Neural cell (in vitro differentiated cells): ENCODE results near the gene LGI4. TPM values are rescaled to one million over a fixed set of nuclear protein-coding genes. Genes with fewer than 3 reads are reported as not detected.

Experiments used
- H2AFZ ChIP-seq: fragments of 200-600, 300-800 bp; sonication (generic), shearing (Covaris generic); 2 replicates; pipeline ENCODE4 v1.6.0; 2014; ENCODE audit warnings: low read depth, mild to moderate bottlenecking, antibody characterized with exemption, low read length, moderate library complexity
- H3F3A ChIP-seq: fragments of 200-600 bp; shearing (Covaris generic); 2 replicates; pipeline ENCODE4 v1.6.1; 2016; ENCODE audit warnings: mild to moderate bottlenecking, moderate library complexity, mixed read lengths, antibody characterized with exemption, low read length; ENCODE audit not compliant: insufficient read depth, poor library complexity, severe bottlenecking
- H3K27ac ChIP-seq: fragments of 200-600, 300-800 bp; sonication (generic), shearing (Covaris generic); 2 replicates; pipeline ENCODE4 v1.5.1; 2014; ENCODE audit warnings: mild to moderate bottlenecking, low read length, moderate library complexity
- H3K27me3 ChIP-seq: fragments of 300-800, 200-600 bp; sonication (generic), shearing (Covaris generic); 2 replicates; pipeline ENCODE4 v1.6.0; 2014; ENCODE audit warnings: mild to moderate bottlenecking, low read depth, low read length, moderate library complexity; ENCODE audit not compliant: insufficient read depth
- H3K36me3 ChIP-seq: fragments of 300-800, 200-600 bp; sonication (generic), shearing (Covaris generic); 2 replicates; pipeline ENCODE4 v1.5.1; 2014; ENCODE audit warnings: mild to moderate bottlenecking, antibody characterized with exemption, low read length, moderate library complexity; ENCODE audit not compliant: insufficient read depth
- H3K4me2 ChIP-seq: fragments of 300-800, 200-600 bp; sonication (generic), shearing (Covaris generic); 2 replicates; pipeline ENCODE4 v1.6.0; 2014; ENCODE audit warnings: mild to moderate bottlenecking, low read length
- H3K4me3 ChIP-seq: fragments of 300-800, 200-600 bp; sonication (generic), shearing (Covaris generic); 2 replicates; pipeline ENCODE4 v1.5.1; 2014; ENCODE audit warnings: mild to moderate bottlenecking, low read length, moderate library complexity
- H3K79me2 ChIP-seq: fragments of 200-600 bp; shearing (Covaris generic); replicated peaks from 2 replicates; pipeline ENCODE4 v1.6.0; 2014; ENCODE audit warnings: mild to moderate bottlenecking, low read length, moderate library complexity; ENCODE audit not compliant: insufficient read depth
- H3K9ac ChIP-seq: fragments of 300-800, 200-600 bp; sonication (generic), shearing (Covaris generic); 2 replicates; pipeline ENCODE4 v1.6.1; 2016; ENCODE audit warnings: mild to moderate bottlenecking, low read length, mixed read lengths
- H3K9me2 ChIP-seq: fragments of 200-600 bp; shearing (Covaris generic); 2 replicates; pipeline ENCODE4 v1.6.1; 2016; ENCODE audit warnings: mild to moderate bottlenecking, low read length, mixed read lengths; ENCODE audit not compliant: insufficient read depth
- H3K9me3 ChIP-seq: fragments of 200-600, 300-800 bp; sonication (generic), shearing (Covaris generic); 2 replicates; pipeline ENCODE4 v1.6.1; 2016; ENCODE audit warnings: mild to moderate bottlenecking, mixed run types, low read length, moderate library complexity, mixed read lengths
- H4K20me1 ChIP-seq: fragments of 200-600 bp; shearing (Covaris generic); 2 replicates; pipeline ENCODE4 v1.6.1; 2016; ENCODE audit warnings: mild to moderate bottlenecking, mixed run types; ENCODE audit not compliant: insufficient read depth
- EP300 ChIP-seq: fragments of 450-650 bp; conservative IDR thresholded peaks from 2 replicates; pipeline ENCODE4 v1.6.1; 2014; ENCODE audit warnings: antibody characterized with exemption, mild to moderate bottlenecking, moderate library complexity; ENCODE audit not compliant: poor library complexity, severe bottlenecking
- EZH2 ChIP-seq: fragments of 200-600, 300-800 bp; shearing (Covaris generic), sonication (generic); IDR thresholded peaks from 2 replicates; pipeline ENCODE4 v1.6.1; 2014; ENCODE audit warnings: antibody characterized with exemption, low read length, borderline replicate concordance, mild to moderate bottlenecking; ENCODE audit not compliant: insufficient read depth, poor library complexity, severe bottlenecking
- MXI1 ChIP-seq: fragments of 450-650 bp; conservative IDR thresholded peaks from 2 replicates; pipeline ENCODE4 v1.6.1; 2014; ENCODE audit warnings: antibody characterized with exemption, mild to moderate bottlenecking; ENCODE audit not compliant: poor library complexity, severe bottlenecking
- POLR2AphosphoS5 ChIP-seq: IDR thresholded peaks from 2 replicates; pipeline ENCODE4 v1.6.1; 2012
- RAD21 ChIP-seq: fragments of 450-650 bp; conservative IDR thresholded peaks from 2 replicates; pipeline ENCODE4 v1.6.1; 2014; ENCODE audit warnings: antibody characterized with exemption, mild to moderate bottlenecking, moderate library complexity
- SMC3 ChIP-seq: fragments of 450-650 bp; conservative IDR thresholded peaks from 2 replicates; pipeline ENCODE4 v1.6.1; 2014; ENCODE audit warnings: antibody characterized with exemption, mild to moderate bottlenecking, moderate library complexity; ENCODE audit not compliant: poor library complexity
- TAF1 ChIP-seq: IDR thresholded peaks from 2 replicates; pipeline ENCODE4 v1.6.1; 2012; ENCODE audit warnings: low read depth
- polyA plus RNA-seq: library from polyadenylated mRNA; depleted of rRNA; stranded (reverse); fragments of >200 nt; gene quantifications from 2 replicates; pipeline ENCODE4 v1.2.3, GENCODE V29; 2014
- TF ChIP-seq, protein P1 (sequence below): IDR thresholded peaks from 2 replicates; pipeline ENCODE4 v1.6.1; 2012; ENCODE audit warnings: borderline replicate concordance
- TF ChIP-seq, protein P2 (sequence below): fragments of 450-650 bp; IDR thresholded peaks from 2 replicates; pipeline ENCODE4 v1.5.1; 2014; ENCODE audit warnings: antibody characterized with exemption, mild to moderate bottlenecking, moderate library complexity; ENCODE audit not compliant: poor library complexity, severe bottlenecking

Gene LGI4
- polyA plus RNA-seq, 1 donor from 2014 or later: 0.63 TPM

- Histone ChIP-seq H3K27me3 (no peaks in the 10 kb centered on the region), H3K36me3 (no peaks in the 10 kb centered on the region), H3K9ac (no peak overlapping the region), H3K27ac (no peak overlapping the region), H3K4me2 (no peak overlapping the region), H3K79me2 (no peaks in the 10 kb centered on the region), H4K20me1 (no peaks in the 10 kb centered on the region), H3F3A (no peaks in the 10 kb centered on the region), H3K9me2 (no peaks in the 10 kb centered on the region), H2AFZ (no peak overlapping the region), H3K9me3 (no peaks in the 10 kb centered on the region), H3K4me3 (no peak overlapping the region)
- no peak for TF ChIP-seq MXI1
- no peak for TF ChIP-seq EZH2
- TF ChIP-seq, protein P1, sequence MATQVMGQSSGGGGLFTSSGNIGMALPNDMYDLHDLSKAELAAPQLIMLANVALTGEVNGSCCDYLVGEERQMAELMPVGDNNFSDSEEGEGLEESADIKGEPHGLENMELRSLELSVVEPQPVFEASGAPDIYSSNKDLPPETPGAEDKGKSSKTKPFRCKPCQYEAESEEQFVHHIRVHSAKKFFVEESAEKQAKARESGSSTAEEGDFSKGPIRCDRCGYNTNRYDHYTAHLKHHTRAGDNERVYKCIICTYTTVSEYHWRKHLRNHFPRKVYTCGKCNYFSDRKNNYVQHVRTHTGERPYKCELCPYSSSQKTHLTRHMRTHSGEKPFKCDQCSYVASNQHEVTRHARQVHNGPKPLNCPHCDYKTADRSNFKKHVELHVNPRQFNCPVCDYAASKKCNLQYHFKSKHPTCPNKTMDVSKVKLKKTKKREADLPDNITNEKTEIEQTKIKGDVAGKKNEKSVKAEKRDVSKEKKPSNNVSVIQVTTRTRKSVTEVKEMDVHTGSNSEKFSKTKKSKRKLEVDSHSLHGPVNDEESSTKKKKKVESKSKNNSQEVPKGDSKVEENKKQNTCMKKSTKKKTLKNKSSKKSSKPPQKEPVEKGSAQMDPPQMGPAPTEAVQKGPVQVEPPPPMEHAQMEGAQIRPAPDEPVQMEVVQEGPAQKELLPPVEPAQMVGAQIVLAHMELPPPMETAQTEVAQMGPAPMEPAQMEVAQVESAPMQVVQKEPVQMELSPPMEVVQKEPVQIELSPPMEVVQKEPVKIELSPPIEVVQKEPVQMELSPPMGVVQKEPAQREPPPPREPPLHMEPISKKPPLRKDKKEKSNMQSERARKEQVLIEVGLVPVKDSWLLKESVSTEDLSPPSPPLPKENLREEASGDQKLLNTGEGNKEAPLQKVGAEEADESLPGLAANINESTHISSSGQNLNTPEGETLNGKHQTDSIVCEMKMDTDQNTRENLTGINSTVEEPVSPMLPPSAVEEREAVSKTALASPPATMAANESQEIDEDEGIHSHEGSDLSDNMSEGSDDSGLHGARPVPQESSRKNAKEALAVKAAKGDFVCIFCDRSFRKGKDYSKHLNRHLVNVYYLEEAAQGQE: no peak
- TF ChIP-seq EP300: no peak
- TF ChIP-seq, protein P2, sequence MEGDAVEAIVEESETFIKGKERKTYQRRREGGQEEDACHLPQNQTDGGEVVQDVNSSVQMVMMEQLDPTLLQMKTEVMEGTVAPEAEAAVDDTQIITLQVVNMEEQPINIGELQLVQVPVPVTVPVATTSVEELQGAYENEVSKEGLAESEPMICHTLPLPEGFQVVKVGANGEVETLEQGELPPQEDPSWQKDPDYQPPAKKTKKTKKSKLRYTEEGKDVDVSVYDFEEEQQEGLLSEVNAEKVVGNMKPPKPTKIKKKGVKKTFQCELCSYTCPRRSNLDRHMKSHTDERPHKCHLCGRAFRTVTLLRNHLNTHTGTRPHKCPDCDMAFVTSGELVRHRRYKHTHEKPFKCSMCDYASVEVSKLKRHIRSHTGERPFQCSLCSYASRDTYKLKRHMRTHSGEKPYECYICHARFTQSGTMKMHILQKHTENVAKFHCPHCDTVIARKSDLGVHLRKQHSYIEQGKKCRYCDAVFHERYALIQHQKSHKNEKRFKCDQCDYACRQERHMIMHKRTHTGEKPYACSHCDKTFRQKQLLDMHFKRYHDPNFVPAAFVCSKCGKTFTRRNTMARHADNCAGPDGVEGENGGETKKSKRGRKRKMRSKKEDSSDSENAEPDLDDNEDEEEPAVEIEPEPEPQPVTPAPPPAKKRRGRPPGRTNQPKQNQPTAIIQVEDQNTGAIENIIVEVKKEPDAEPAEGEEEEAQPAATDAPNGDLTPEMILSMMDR: no peak
- TF ChIP-seq RAD21: no peak
- TF ChIP-seq POLR2AphosphoS5: no peak
- TF ChIP-seq SMC3: no peak
- TF ChIP-seq TAF1: no peak
Measured at GRCh38 chr19:35125270-35125717, 9.6 kb downstream of the LGI4 start.

DNA sequence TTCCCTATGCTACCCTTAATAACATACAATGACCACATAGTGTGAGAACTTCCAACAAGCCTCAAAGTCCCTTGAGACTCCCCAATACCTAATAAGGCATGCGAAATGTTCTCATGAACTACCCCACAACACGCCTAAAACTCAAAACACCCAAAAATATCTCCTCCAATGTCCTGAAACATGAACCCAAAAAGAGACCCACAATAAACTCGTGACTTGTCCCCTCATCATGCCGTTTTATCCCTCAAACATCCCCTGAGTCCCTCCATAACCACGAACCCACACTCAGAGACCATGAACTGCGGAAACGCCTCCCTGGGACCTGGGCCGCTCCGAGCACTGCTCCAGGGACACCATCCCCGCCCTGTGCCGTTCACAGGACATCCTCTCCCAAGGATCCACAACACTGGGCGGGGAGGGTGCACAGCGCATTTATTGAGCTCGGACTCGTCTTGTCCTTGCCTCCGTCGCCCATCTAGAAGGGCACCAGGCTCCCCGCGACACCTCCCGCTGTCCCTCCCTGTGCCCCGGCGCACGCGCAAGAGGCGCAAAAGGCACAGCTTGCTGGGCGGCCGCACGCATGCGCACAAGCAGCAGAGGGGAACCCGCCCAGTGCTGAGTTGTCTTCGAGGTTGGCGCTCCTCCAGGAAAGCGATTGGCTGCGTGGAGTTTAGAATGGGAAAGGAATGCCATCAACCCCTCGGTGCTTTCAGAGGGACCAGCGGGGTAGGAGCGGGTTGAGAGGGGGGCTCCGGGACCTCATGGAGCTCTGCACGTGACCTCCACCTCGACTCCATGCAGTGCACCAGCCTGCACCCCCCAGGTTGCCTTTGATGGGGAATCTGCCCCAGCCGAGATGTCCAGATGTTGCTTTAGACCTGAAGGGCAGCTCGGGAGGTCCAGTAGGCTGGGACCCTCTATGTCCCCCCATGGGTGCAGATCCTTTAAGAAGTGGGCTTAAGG, 10.5 kb downstream of the LGI4 start:
- Histone ChIP-seq H3K27ac (no peak overlapping the region), H3K9ac (no peak overlapping the region), H3K4me2 (no peak overlapping the region), H3K79me2 (no peaks in the 10 kb centered on the region), H3K4me3 (no peak overlapping the region), H2AFZ (no peak overlapping the region), H3K9me3 (no peaks in the 10 kb centered on the region), H3K27me3 (no peaks in the 10 kb centered on the region), H3K9me2 (no peaks in the 10 kb centered on the region), H3F3A (no peaks in the 10 kb centered on the region), H4K20me1 (no peaks in the 10 kb centered on the region), H3K36me3 (no peaks in the 10 kb centered on the region)
- TF ChIP-seq EZH2 (no peak), SMC3 (no peak), TAF1 (no peak), POLR2AphosphoS5 (no peak), MXI1 (no peak), EP300 (no peak), RAD21 (no peak)
- TF ChIP-seq, protein P1: no peak
- TF ChIP-seq, protein P2: no peak
